Mucosa of descending colon (tissue), 3 donors: Measurements from ENCODE around the gene SLC38A2. TPM values are rescaled to one million over a fixed set of nuclear protein-coding genes. Genes with fewer than 3 reads are reported as not detected.

Experiments used
- ATAC-seq: fragments of 200-7000 bp; cut with Tn5 transposase; one replicate; pipeline ENCODE4 v1.9.1; 2020; ENCODE audit warnings: mild to moderate bottlenecking, moderate library complexity
- DNase-seq, 3 donors: peaks; one replicate each; pipeline ENCODE4 v3.0.0-alpha.2; 2020
- H3K36me3 ChIP-seq: fragments of 200-600 bp; one replicate; pipeline ENCODE4 v1.8.0; 2021; ENCODE audit warnings: low read depth, mild to moderate bottlenecking
- H3K4me1 ChIP-seq: fragments of 200-600 bp; one replicate; pipeline ENCODE4 v1.8.0; 2021; ENCODE audit warnings: low read depth, mild to moderate bottlenecking
- H3K4me3 ChIP-seq: fragments of 200-600 bp; one replicate; pipeline ENCODE4 v1.8.0; 2021; ENCODE audit warnings: mild to moderate bottlenecking
- H3K9me3 ChIP-seq: fragments of 200-600 bp; one replicate; pipeline ENCODE4 v1.8.0; 2021; ENCODE audit warnings: mild to moderate bottlenecking
- CTCF ChIP-seq: fragments of 200-600 bp; IDR thresholded peaks from one replicate; pipeline ENCODE4 v1.8.0; 2022; ENCODE audit warnings: antibody characterized with exemption, mild to moderate bottlenecking
- intact Hi-C, 2 donors: fragments of 100-400 bp; cut with DNase I in 1 of 2; cut with micrococcal nuclease in 1 of 2; formaldehyde crosslinking; loops; one replicate each; pipeline versions ENCODE4 v1.11.0 to v1.11.1; 2022; cut with DNase I, micrococcal nuclease
- long read RNA-seq, 2 donors: library from polyadenylated mRNA; unstranded; transcript quantifications; one replicate each; pipeline ENCODE4 v2.0.0, GENCODE V29; 2019 to 2021
- total RNA-seq, 3 donors: library from RNA; stranded (reverse); fragmentation: NEBNext Ultra II Directional in 2 of 3; extraction: Animal tissue kit (Norgen Biotek cat#: 25700) in 2 of 3; gene quantifications; one replicate each; pipeline versions ENCODE4 v1.2.1 to v1.2.4, GENCODE V29; 2021 to 2023
- donor health status: DM: no; HTN: no; CAD: no; lungs with moderate emphysema.
- donor health status: DM: no; HTN: no; CAD: no.
- donor health status: DM: no; HTN: yes; CAD: no.

The SLC38A2 gene
- total RNA-seq: 100 to 1,000 TPM in 2 of 3 donors, 10 to 100 TPM in 1; 82.9 to 216 (median 143) TPM
- long read RNA-seq, donor 1, full-length matches to known transcripts: 54 of 66 reads
- long read RNA-seq, donor 1, partial matches to known transcripts: 9 of 66 reads
- long read RNA-seq, donor 1, other reads (novel, unspliced or antisense): 3 of 66 reads
- long read RNA-seq, donor 2, full-length matches to known transcripts: 1 of 5 reads
- long read RNA-seq, donor 2, partial matches to known transcripts: 1 of 5 reads
- long read RNA-seq, donor 2, other reads (novel, unspliced or antisense): 3 of 5 reads

- Histone ChIP-seq H3K4me1 (peaks cover 34% of the 10 kb centered on the region), H3K9me3 (no peaks in the 10 kb centered on the region), H3K36me3 (no peaks in the 10 kb centered on the region), H3K4me3 (peak within 1 kb of the TSS; percentile 99)
- DNase-seq (peak; percentile 99), ATAC-seq (peak; percentile 93)
- TF ChIP-seq CTCF: no peak
- intact Hi-C loops: loop anchor here in 1 of 2 donors (10.0 kb wide), 1 partner anchor 292 kb away; no protein-coding TSS in a partner anchor
Observed at GRCh38 chr12:46372544-46373300, at the start of gene SLC38A2. Gene SLC38A2 (minus strand): TSS chr12:46372773. CDS start chr12:46371293, 1,480 bp downstream.

- intact Hi-C loops: no loop called here
- DNase-seq (no peak), ATAC-seq (no peak)
- no peak overlapping the region for H3K4me3 ChIP-seq
- H3K9me3 ChIP-seq: no peaks in the 10 kb centered on the region
- H3K36me3 ChIP-seq: no peaks in the 10 kb centered on the region
- H3K4me1 ChIP-seq: no peaks in the 10 kb centered on the region
- TF ChIP-seq CTCF: no peak
Observed at GRCh38 chr12:46419675-46420074, 47.1 kb upstream of the SLC38A2 start.

GRCh38 chr12:46415552-46415951 lies 43.0 kb upstream of the SLC38A2 start:
- H3K4me3 ChIP-seq: no peak overlapping the region
- H3K9me3 ChIP-seq: no peaks in the 10 kb centered on the region
- intact Hi-C loops: no loop called here
- ATAC-seq (no peak), DNase-seq (no peak)
- no peak for TF ChIP-seq CTCF
- H3K36me3 ChIP-seq: no peaks in the 10 kb centered on the region
- H3K4me1 ChIP-seq: peaks cover 2% of the 10 kb centered on the region

GRCh38 chr12:46414591-46415268 lies 42.2 kb upstream of the SLC38A2 start:
- no peak for DNase-seq
- no peak for ATAC-seq
- Histone ChIP-seq H3K4me1 (peaks cover 2% of the 10 kb centered on the region), H3K9me3 (no peaks in the 10 kb centered on the region), H3K4me3 (no peak overlapping the region), H3K36me3 (no peaks in the 10 kb centered on the region)
- TF ChIP-seq CTCF: no peak
- intact Hi-C loops: no loop called here

- ATAC-seq: peak; percentile 77
- intact Hi-C loops: no loop called here
- no peak for TF ChIP-seq CTCF
- H3K4me1 ChIP-seq: peaks cover 2% of the 10 kb centered on the region
- no peaks in the 10 kb centered on the region for H3K36me3 ChIP-seq
- no peaks in the 10 kb centered on the region for H3K9me3 ChIP-seq
- no peak for DNase-seq
- H3K4me3 ChIP-seq: no peak overlapping the region
Observed at GRCh38 chr12:46413368-46413767, 40.8 kb upstream of the SLC38A2 start.
